ENCODE results near the gene NUP214.

Gene NUP214

DNA sequence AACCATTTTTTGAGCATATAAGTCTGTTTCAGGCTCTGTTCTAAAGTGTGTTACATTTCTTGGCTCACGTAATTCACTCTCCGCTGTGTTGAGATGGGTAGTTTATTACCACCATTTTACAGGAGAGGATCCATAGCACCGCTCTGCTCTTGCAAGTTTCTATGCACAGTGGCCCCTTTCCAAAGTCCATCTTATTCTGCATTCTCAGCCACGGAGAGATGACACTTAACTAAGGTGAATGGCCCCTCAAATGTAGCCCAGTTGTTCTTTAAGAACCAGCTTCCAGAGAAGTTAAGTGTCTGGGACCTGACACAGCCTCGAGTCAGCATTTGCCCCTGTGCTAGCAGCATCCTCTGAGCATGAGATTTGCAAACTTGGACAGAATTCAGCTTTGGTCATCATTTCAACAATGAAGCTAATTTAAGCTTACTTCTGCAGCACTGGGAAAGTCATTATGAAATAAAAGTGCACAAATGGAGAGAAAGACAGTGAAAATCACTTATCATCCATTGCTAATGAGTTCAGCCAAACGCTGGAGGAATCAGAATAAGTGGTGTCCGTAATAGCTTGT, 89.0 kb downstream of the NUP214 start:
- no peak for DNase-seq (ENCODE audit: extremely low spot score)
- TF ChIP-seq SUZ12 (IDR thresholded peaks at IDR 0.05), result no peak
- no peak for TF ChIP-seq CTBP1 (IDR thresholded peaks at IDR 0.05; ENCODE audit: borderline replicate concordance)
- TF ChIP-seq NFRKB (IDR thresholded peaks at IDR 0.05), result no peak
- TF ChIP-seq ELF4 (IDR thresholded peaks at IDR 0.05), result no peak
- TF ChIP-seq BHLHE40 (IDR thresholded peaks at IDR 0.05; ENCODE audit: borderline replicate concordance), result no peak
- no peak for TF ChIP-seq FOXA1 (IDR thresholded peaks at IDR 0.05)
- TF ChIP-seq FOXK2 (IDR thresholded peaks at IDR 0.05), result no peak
- no peak for TF ChIP-seq SP1 (IDR thresholded peaks at IDR 0.05)
- CTCF ChIA-PET, result interaction anchor here (1.1 kb wide), 1 partner anchor 122 kb away, joined by 3 read pairs; no protein-coding TSS in a partner anchor
- POLR2A ChIA-PET, result no interaction called here

DNA sequence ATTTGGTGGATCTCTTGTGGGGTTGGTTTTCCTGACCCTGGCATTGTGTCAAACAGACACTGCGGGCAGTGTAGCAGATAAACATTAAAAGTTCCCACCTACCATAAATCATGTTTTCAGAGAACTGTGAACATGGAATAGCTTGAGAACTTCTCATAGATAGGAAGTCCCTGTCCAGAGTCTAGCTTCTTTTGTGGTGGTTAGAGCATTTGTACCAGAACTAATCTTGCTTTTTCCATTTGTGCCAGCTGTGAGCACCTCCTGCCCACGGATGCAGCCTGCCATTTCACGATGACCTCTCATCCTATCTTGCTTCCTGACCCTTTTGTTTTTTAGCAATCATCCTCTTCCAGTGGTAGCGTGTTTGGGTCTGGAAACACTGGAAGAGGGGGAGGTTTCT, 89.5 kb downstream of the NUP214 start:
- CTCF ChIA-PET, result interaction anchor here (1.1 kb wide), 1 partner anchor 121 kb away, joined by 3 read pairs; no protein-coding TSS in a partner anchor
- TF ChIP-seq SUZ12 (IDR thresholded peaks at IDR 0.05) (no peak), CTBP1 (IDR thresholded peaks at IDR 0.05; ENCODE audit: borderline replicate concordance) (no peak), FOXA1 (IDR thresholded peaks at IDR 0.05) (no peak), ARNT (IDR thresholded peaks at IDR 0.05) (no peak), BHLHE40 (IDR thresholded peaks at IDR 0.05; ENCODE audit: borderline replicate concordance) (no peak)
- DNase-seq (ENCODE audit: extremely low spot score), result no peak
- POLR2A ChIA-PET, result no interaction called here

DNA sequence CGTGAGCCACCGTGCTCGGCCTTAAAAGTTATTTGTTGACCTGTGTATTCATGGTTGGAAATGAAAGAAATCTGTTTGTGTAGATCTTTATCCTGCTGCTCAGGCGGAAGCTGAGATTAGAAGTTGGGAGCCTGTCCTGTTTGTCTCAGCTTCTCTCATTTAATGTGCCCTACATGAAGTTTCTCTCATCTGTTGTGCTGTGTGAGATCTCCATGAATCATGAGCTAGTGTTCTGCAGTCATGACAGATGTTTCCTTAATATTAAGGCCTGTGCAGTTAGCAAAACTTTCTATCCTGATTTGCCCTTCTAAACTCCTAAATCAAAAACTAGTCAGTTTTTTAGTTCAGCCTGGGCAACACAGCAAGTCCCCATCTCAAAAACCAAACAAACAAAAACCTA, 91.4 kb downstream of the NUP214 start:
- DNase-seq (ENCODE audit: extremely low spot score), result no peak
- TF ChIP-seq, protein P1, sequence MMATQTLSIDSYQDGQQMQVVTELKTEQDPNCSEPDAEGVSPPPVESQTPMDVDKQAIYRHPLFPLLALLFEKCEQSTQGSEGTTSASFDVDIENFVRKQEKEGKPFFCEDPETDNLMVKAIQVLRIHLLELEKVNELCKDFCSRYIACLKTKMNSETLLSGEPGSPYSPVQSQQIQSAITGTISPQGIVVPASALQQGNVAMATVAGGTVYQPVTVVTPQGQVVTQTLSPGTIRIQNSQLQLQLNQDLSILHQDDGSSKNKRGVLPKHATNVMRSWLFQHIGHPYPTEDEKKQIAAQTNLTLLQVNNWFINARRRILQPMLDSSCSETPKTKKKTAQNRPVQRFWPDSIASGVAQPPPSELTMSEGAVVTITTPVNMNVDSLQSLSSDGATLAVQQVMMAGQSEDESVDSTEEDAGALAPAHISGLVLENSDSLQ (IDR thresholded peaks at IDR 0.05), result no peak
- TF ChIP-seq SP1 (IDR thresholded peaks at IDR 0.05) (no peak), FOXA1 (IDR thresholded peaks at IDR 0.05) (no peak), L3MBTL2 (conservative IDR thresholded peaks at IDR 0.05) (no peak), FOXK2 (IDR thresholded peaks at IDR 0.05) (no peak), TARDBP (IDR thresholded peaks at IDR 0.05) (no peak), LEF1 (IDR thresholded peaks at IDR 0.05; ENCODE audit: borderline replicate concordance) (no peak), ZNF384 (IDR thresholded peaks at IDR 0.05) (no peak), ARNT (IDR thresholded peaks at IDR 0.05) (no peak), CTBP1 (IDR thresholded peaks at IDR 0.05; ENCODE audit: borderline replicate concordance) (no peak), ELF4 (IDR thresholded peaks at IDR 0.05) (no peak), FOXM1 (IDR thresholded peaks at IDR 0.05; ENCODE audit: borderline replicate concordance) (no peak), BHLHE40 (IDR thresholded peaks at IDR 0.05; ENCODE audit: borderline replicate concordance) (no peak), NFRKB (IDR thresholded peaks at IDR 0.05) (no peak), HDGF (IDR thresholded peaks at IDR 0.05; ENCODE audit: borderline replicate concordance) (no peak)
- ChIA-PET POLR2A (no interaction called here), CTCF (interaction anchor here (0.6 kb wide), 1 partner anchor 46 kb away, joined by 7 read pairs; no protein-coding TSS in a partner anchor)

DNA sequence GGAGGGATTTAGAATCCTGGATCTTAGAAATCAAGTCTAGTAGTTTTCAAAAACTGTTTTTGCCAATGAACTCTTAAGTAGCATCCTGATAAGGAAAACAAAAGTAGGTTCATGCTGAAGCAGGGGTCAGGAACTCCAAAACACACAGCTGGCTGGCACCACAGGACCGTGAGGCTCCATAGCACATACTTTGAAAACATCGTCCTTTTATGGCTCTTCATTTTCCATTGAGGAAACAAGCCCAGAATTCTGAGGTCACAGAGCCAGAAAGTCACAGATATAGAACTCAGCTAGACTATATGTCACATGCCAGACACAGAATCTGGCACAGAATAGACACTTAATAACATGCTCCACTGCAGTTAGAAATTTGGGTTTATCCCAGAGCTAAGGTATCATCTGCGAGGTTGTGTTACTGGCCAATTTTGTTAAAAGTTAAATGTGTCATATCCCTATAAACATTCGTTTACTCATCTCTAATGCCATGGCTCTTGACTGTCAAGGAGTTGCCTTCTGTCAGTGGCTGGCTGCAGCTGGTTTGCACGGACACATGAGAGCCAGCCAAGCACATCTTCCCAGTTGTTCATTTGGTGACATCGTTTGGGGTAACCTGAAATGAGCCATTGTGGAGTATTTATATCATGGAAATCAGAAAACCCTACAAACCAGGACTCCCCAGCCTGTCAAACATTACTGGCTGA, 92.1 kb downstream of the NUP214 start:
- ChIA-PET POLR2A (no interaction called here), CTCF (no interaction called here)
- DNase-seq (ENCODE audit: extremely low spot score), result no peak
- TF ChIP-seq ELF4 (IDR thresholded peaks at IDR 0.05) (no peak), ZNF384 (IDR thresholded peaks at IDR 0.05) (no peak), SP1 (IDR thresholded peaks at IDR 0.05) (no peak), SUZ12 (IDR thresholded peaks at IDR 0.05) (no peak), HDGF (IDR thresholded peaks at IDR 0.05; ENCODE audit: borderline replicate concordance) (no peak), CTBP1 (IDR thresholded peaks at IDR 0.05; ENCODE audit: borderline replicate concordance) (no peak), ARNT (IDR thresholded peaks at IDR 0.05) (no peak)

DNA sequence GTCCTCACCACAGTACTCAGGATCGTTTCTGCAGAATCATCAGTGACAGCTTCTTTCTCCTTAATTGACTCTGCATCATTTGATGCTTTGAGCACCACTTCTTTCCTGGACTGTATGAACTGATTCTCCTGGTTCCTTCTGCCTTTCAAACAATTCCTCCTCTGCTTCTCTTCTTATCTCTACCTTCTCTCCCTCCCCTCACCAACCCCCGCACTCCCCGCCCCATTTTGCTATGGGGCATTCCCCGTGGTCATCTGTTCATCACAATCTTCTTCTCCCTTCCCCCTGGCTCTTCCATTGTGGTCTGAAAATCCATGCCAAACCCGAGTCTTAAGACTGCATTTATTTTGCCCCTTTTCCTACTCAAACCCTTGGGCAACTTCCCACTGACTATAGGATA, 93.0 kb downstream of the NUP214 start:
- TF ChIP-seq FOXK2 (IDR thresholded peaks at IDR 0.05) (no peak), LEF1 (IDR thresholded peaks at IDR 0.05; ENCODE audit: borderline replicate concordance) (no peak), FOXM1 (IDR thresholded peaks at IDR 0.05; ENCODE audit: borderline replicate concordance) (no peak), FOXA1 (IDR thresholded peaks at IDR 0.05) (no peak), CTBP1 (IDR thresholded peaks at IDR 0.05; ENCODE audit: borderline replicate concordance) (no peak)
- CTCF ChIA-PET, result no interaction called here
- POLR2A ChIA-PET, result no interaction called here
- DNase-seq (ENCODE audit: extremely low spot score), result no peak

DNA sequence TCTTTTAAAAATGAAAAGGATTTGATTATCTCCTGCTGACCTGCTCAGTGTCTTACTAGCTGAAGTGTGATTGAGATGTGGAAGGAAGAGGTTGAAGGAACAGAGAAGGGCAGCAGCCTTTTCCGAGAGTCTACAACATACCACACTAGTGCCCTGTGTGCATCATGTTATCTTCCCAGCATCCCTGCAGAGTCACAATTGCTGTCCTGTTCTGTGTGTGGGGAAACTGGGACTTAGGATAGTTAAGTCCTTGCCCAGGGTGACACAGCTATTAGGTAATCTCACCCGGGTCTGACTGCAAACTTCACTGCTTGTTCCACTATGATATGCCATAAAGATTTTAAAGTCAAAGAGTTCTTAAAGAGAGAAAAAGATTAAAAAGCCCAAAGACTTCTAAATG, 95.1 kb downstream of the NUP214 start:
- CTCF ChIA-PET, result interaction anchor here (0.6 kb wide), 1 partner anchor 21 kb away, joined by 5 read pairs; no protein-coding TSS in a partner anchor
- POLR2A ChIA-PET, result no interaction called here
- TF ChIP-seq L3MBTL2 (conservative IDR thresholded peaks at IDR 0.05), result no peak
- DNase-seq (ENCODE audit: extremely low spot score), result no peak

DNA sequence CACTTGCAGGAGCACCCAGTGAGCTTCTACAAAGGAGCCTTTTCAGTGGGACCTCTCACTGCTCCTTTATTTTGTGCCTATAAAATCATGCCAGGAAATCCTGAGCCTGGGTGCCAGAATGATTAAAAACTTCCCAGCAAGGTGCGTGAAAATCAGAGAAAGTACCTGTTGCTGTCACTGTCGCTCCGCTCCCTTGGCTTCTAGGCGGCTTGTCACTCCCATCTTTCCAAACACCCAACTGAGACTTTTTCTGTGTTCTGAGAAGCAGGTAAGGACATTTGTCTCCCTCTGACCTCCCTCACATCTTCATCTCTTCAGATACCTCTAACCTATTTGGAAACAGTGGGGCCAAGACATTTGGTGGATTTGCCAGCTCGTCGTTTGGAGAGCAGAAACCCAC, 97.1 kb downstream of the NUP214 start:
- TF ChIP-seq SUZ12 (IDR thresholded peaks at IDR 0.05), result no peak
- CTCF ChIA-PET, result no interaction called here
- POLR2A ChIA-PET, result no interaction called here
- no peak for DNase-seq (ENCODE audit: extremely low spot score)

DNA sequence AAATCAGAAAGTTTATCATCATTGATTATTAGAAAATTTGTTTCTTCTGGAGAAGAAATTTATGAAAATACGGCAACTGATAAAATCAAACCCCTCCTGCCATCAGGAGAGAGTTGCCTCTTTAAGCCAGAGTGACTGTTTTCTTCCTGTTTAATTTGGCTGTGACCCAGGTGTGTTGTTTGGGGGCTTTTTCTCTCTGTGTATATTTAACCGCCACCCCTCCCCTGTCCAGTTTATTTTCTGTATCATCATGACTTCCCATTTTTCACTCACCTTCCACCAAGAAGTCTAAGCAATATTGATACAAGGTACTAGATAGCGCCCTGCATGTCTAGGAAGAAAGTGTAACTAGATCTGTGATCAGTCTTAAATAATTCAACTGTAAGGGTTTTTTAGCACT, 100.8 kb downstream of the NUP214 start:
- CTCF ChIA-PET, result interaction anchor here (0.7 kb wide), 1 partner anchor 209 kb away, joined by 3 read pairs; no protein-coding TSS in a partner anchor
- TF ChIP-seq FOXA1 (IDR thresholded peaks at IDR 0.05) (no peak), CTBP1 (IDR thresholded peaks at IDR 0.05; ENCODE audit: borderline replicate concordance) (no peak), ARNT (IDR thresholded peaks at IDR 0.05) (no peak), TARDBP (IDR thresholded peaks at IDR 0.05) (no peak), HDGF (IDR thresholded peaks at IDR 0.05; ENCODE audit: borderline replicate concordance) (no peak), LEF1 (IDR thresholded peaks at IDR 0.05; ENCODE audit: borderline replicate concordance) (no peak), NFRKB (IDR thresholded peaks at IDR 0.05) (no peak), ELF4 (IDR thresholded peaks at IDR 0.05) (no peak), FOXM1 (IDR thresholded peaks at IDR 0.05; ENCODE audit: borderline replicate concordance) (no peak), ZNF384 (IDR thresholded peaks at IDR 0.05) (no peak), L3MBTL2 (conservative IDR thresholded peaks at IDR 0.05) (no peak), FOXK2 (IDR thresholded peaks at IDR 0.05) (no peak), SUZ12 (IDR thresholded peaks at IDR 0.05) (no peak), BHLHE40 (IDR thresholded peaks at IDR 0.05; ENCODE audit: borderline replicate concordance) (no peak), SP1 (IDR thresholded peaks at IDR 0.05) (no peak)
- TF ChIP-seq, protein P1 (IDR thresholded peaks at IDR 0.05), result no peak
- DNase-seq (ENCODE audit: extremely low spot score), result no peak
- POLR2A ChIA-PET, result no interaction called here
